NCI-H2107 treated with DMSO at 0.1 percent for 48 hours (cell line): ENCODE results near the gene PNP.

Source experiments
- DNase-seq: peaks from one replicate; lab custom pipeline; 2025; ENCODE audit not compliant: unreplicated experiment; lab: John Stamatoyannopoulos, UW

The PNP gene

GRCh38 chr14:20454516-20455354 lies 14.5 kb upstream of the PNP start, which contains the start of the genes APEX1 and OSGEP:
TSS of gene APEX1 (plus strand) at chr14:20455226. CDS start at chr14:20455646, 420 bp downstream.
TSS of gene OSGEP (minus strand) at chr14:20454812. CDS start at chr14:20454683, 129 bp downstream.
- DNase-seq = peak; percentile 99

- peak; percentile 39 for DNase-seq
Observed at GRCh38 chr14:20455355-20456300, 13.6 kb upstream of the PNP start.

GRCh38 chr14:20456971-20457370 lies 12.2 kb upstream of the PNP start:
- no peak for DNase-seq

- no peak for DNase-seq
Observed at GRCh38 chr14:20458031-20458789, 11.0 kb upstream of the PNP start.

- peak; percentile 39 for DNase-seq
Observed at GRCh38 chr14:20460458-20461224, 8.6 kb upstream of the PNP start.

- peak; percentile 100 for DNase-seq
Observed at GRCh38 chr14:20461225-20462141, 7.7 kb upstream of the PNP start, which contains the start of gene PIP4P1. TSS of gene PIP4P1 (minus strand) at chr14:20461434. CDS start at chr14:20461325, 109 bp downstream.

GRCh38 chr14:20468764-20469241 lies 403 bp upstream of the PNP start:
- no peak for DNase-seq

- peak; percentile 89 for DNase-seq
Observed at GRCh38 chr14:20469890-20470602, 840 bp downstream of the PNP start.

- peak; percentile 89 for DNase-seq
Observed at GRCh38 chr14:20470603-20470901, 1.3 kb downstream of the PNP start.

GRCh38 chr14:20472536-20473169 lies 3.4 kb downstream of the PNP start:
- DNase-seq = no peak

- DNase-seq = no peak
Observed at GRCh38 chr14:20476776-20477175, 7.6 kb downstream of the PNP start.

GRCh38 chr14:20477211-20477876 lies 8.1 kb downstream of the PNP start:
- DNase-seq = peak; percentile 26

- DNase-seq = no peak
Observed at GRCh38 chr14:20478894-20479293, 9.7 kb downstream of the PNP start.

GRCh38 chr14:20482382-20482781 lies 13.2 kb downstream of the PNP start:
- DNase-seq = no peak

- DNase-seq = no peak
Observed at GRCh38 chr14:20485900-20486299, 16.7 kb downstream of the PNP start.

GRCh38 chr14:20486684-20487395 lies 17.6 kb downstream of the PNP start:
- DNase-seq = no peak

GRCh38 chr14:20487396-20487725 lies 18.2 kb downstream of the PNP start:
- no peak for DNase-seq
